GM21515 (cell line): ENCODE results near the gene ADCY5.
"Not testable (repeated sequence)": the region's sequence is repeated elsewhere in the genome, so short reads cannot be mapped to it uniquely, and the experiment has no call there.

ENCODE experiments used
- ATAC-seq: cut with Tn5 transposase; IDR thresholded peaks from one replicate; pipeline ENCODE4 v1.9.1; 2021; ENCODE audit not compliant: unreplicated experiment

Gene ADCY5

GRCh38 chr3:123448536-123449101, at the start of gene ADCY5:
ADCY5 (minus strand) TSS chr3:123449090; CDS start chr3:123448545, 545 bp downstream.
- no peak for ATAC-seq

GRCh38 chr3:123493912-123494311, 45.0 kb upstream of the ADCY5 start:
- ATAC-seq: no peak

GRCh38 chr3:123491966-123492587, 43.2 kb upstream of the ADCY5 start:
- no peak for ATAC-seq

GRCh38 chr3:123489400-123490004, 40.6 kb upstream of the ADCY5 start:
- ATAC-seq: no peak

GRCh38 chr3:123488645-123489347, 39.9 kb upstream of the ADCY5 start:
- no peak for ATAC-seq

- ATAC-seq: not testable (repeated sequence)
These were observed 38.2 kb upstream of the ADCY5 start for GRCh38 chr3:123487063-123487462.

- no peak for ATAC-seq
These were observed 37.6 kb upstream of the ADCY5 start for GRCh38 chr3:123486460-123486859.

- no peak for ATAC-seq
These were observed 36.7 kb upstream of the ADCY5 start for GRCh38 chr3:123485551-123485950.

- no peak for ATAC-seq
These were observed 34.3 kb upstream of the ADCY5 start for GRCh38 chr3:123483146-123483545.

GRCh38 chr3:123481722-123482457, 33.0 kb upstream of the ADCY5 start:
- ATAC-seq: no peak

GRCh38 chr3:123481071-123481470, 32.2 kb upstream of the ADCY5 start:
- no peak for ATAC-seq

- no peak for ATAC-seq
These were observed 31.5 kb upstream of the ADCY5 start for GRCh38 chr3:123480428-123480827.

- ATAC-seq: no peak
These were observed 31.0 kb upstream of the ADCY5 start for GRCh38 chr3:123479891-123480290.

- ATAC-seq: no peak
These were observed 29.4 kb upstream of the ADCY5 start for GRCh38 chr3:123478314-123478713.

GRCh38 chr3:123476967-123477750, 28.3 kb upstream of the ADCY5 start:
- ATAC-seq: no peak

GRCh38 chr3:123475786-123476185, 26.9 kb upstream of the ADCY5 start:
- ATAC-seq: no peak

- no peak for ATAC-seq
These were observed 22.2 kb upstream of the ADCY5 start for GRCh38 chr3:123471106-123471505.

- no peak for ATAC-seq
These were observed 20.6 kb upstream of the ADCY5 start for GRCh38 chr3:123469323-123469995.

GRCh38 chr3:123467046-123467445, 18.2 kb upstream of the ADCY5 start:
- no peak for ATAC-seq

GRCh38 chr3:123464211-123464610, 15.3 kb upstream of the ADCY5 start:
- no peak for ATAC-seq
